Activated naive CD4-positive, alpha-beta T cell treated with Interleukin-2 at 50 U/mL for 16 hours (primary cell): ENCODE results near the gene MRPL48.
"Not testable (repeated sequence)": the region's sequence is repeated elsewhere in the genome, so short reads cannot be mapped to it uniquely, and the experiment has no call there.

ENCODE experiments used
- DNase-seq: peaks from one replicate; pipeline ENCODE4 v3.0.0-alpha.2; 2020

MRPL48 gene

DNA sequence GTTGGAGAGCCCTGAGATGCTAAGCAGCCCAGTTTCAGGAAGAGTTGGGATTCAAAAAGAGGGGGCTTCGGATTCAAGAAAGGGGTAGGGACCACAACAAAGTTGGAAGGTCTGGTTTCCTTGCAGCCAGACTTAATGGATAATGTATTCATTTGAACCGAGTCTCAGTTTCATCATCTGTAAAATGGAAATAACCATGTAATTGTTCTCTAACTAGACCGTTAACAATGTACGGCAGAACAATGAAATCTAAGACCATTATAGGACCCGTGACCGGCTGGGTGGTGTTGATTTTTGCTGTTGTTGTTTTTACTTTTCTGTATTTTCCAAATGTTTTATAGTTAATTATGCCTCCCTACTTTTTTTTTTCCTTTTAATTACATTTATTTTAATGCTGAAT is 6.4 kb upstream of the MRPL48 start:
- DNase-seq = no peak

- no peak for DNase-seq
Observed at GRCh38 chr11:73783483-73784020, 4.1 kb upstream of the MRPL48 start.

- no peak for DNase-seq
Observed at GRCh38 chr11:73784080-73784634, 3.5 kb upstream of the MRPL48 start.

- no peak for DNase-seq
Observed at GRCh38 chr11:73784734-73785133, 2.9 kb upstream of the MRPL48 start.

- not testable (repeated sequence) for DNase-seq
Observed at GRCh38 chr11:73785467-73785866, 2.2 kb upstream of the MRPL48 start.

DNA sequence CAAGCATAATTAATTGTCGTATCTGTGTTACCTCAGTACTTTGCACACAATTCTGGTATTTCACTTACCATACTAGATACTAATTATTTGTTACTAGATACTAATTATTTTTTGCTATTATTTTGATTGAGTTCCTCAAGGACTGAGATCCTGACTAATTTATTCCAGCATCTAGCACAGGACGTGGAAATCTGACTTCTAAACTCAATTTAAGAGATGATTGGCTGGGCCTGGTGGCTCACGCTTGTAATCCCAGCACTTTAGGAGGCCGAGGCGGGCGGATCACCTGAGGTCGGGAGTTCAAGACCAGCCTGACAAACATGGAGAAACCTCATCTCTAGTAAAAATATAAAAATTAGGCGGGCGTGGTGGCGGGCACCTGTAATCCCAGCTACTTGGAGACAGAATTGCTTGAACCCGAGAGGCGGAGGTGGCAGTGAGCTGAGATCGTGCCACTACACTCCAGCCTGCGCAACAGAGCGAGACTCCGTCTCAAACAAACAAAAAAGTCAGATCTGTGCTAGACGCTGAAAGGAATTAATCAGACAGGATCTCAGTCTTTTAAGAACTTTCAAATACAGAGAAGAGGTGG is 527 bp upstream of the MRPL48 start:
- DNase-seq = no peak

- DNase-seq = no peak
Observed at GRCh38 chr11:73789279-73789670, 1.6 kb downstream of the MRPL48 start.

- DNase-seq = no peak
Observed at GRCh38 chr11:73792584-73792983, 4.9 kb downstream of the MRPL48 start.

GRCh38 chr11:73795925-73796632 is 8.4 kb downstream of the MRPL48 start:
- DNase-seq = no peak

GRCh38 chr11:73797457-73797856 is 9.8 kb downstream of the MRPL48 start:
- no peak for DNase-seq

DNA sequence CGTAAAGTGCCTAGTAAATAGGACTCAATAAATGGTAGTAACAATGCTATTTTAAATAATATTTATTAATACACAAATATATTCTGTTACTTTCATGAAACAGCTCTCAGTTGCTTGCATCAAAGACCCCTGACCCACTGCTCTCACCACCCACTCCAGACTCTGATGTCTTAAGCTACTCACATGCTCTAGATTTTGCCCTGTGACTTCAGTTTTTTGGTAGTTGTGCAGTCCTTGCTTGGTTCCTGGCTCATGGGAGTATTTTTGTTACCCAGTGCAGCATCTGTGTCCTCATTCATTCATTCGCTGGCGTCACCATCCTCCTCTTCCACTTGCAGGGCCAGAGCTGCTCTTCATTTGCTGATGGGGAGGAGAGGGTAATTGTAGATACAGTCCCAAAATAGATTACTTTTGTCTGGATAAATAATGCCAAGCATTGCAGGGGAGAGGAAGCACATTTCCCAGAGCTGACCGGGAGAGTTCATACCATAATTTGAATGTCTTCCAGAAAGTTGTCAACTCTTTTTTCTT is 12.7 kb downstream of the MRPL48 start:
- no peak for DNase-seq

GRCh38 chr11:73801136-73801535 is 13.5 kb downstream of the MRPL48 start:
- no peak for DNase-seq

GRCh38 chr11:73804712-73805111 is 17.0 kb downstream of the MRPL48 start:
- DNase-seq = no peak

GRCh38 chr11:73808052-73808451 is 20.4 kb downstream of the MRPL48 start:
- DNase-seq = no peak

DNA sequence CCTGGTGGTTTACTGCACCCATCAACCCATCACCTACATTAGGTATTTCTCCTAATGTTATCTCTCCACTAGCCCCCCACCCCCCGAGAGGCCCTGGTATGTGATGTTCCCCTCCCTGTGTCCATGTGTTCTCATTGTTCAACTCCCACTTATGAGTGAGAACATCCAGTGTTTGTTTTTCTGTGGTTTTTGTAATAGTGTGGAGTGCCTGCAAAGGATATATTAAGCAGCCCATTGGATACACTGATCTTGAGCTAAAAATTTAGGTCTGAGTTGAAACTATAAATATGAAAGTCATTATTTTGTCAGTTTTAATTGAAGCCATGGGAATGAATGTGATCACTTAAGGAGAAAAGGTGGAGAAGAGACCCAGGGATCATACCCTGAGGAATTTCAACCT is 23.0 kb downstream of the MRPL48 start:
- DNase-seq = no peak

DNA sequence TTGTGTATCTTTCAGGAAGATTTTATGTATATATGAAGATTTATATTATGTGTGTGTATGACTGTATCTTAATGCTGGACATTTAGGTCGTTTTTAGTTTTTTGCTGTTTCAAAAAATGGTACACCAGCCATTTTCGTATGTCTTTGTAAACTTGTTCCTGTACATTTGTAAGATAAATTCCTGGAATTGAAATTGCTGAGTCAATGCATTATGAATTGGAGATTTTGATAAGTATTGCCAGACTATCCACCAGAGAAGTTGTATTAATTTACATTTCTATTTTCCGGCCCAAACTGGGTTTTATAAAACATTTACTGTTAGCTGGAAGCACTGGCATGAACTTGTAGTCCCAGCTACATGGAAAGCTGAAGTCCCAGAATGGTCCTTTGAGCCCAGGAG is 24.6 kb downstream of the MRPL48 start:
- DNase-seq = no peak

GRCh38 chr11:73814812-73815211 is 27.1 kb downstream of the MRPL48 start:
- no peak for DNase-seq

- no peak for DNase-seq
Observed at GRCh38 chr11:73818846-73819245, 31.2 kb downstream of the MRPL48 start.

DNA sequence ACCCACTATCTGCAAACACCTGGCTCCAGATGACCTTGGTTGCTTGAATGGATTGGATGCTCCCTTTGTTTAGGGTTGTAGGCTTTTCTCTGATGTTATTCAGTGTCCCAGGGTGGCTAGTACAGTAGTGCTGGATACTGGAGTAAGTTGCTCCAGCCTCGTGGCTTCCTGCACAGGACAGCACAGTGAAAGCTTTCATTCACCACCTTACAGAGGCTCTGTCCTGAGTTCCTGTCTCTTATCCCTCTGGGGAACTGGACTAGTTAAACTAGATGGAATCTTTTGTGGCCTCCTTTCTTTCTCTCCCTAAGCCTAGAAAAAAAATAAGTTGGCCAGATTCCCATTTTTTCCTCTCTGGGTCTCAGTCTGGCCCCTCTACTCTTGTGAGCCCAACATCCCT is 42.6 kb downstream of the MRPL48 start:
- DNase-seq = no peak

- no peak for DNase-seq
Observed at GRCh38 chr11:73833067-73833466, 45.4 kb downstream of the MRPL48 start.

- no peak for DNase-seq
Observed at GRCh38 chr11:73838443-73839122, 50.9 kb downstream of the MRPL48 start.

- DNase-seq = no peak
Observed at GRCh38 chr11:73839123-73839457, 51.4 kb downstream of the MRPL48 start.

DNA sequence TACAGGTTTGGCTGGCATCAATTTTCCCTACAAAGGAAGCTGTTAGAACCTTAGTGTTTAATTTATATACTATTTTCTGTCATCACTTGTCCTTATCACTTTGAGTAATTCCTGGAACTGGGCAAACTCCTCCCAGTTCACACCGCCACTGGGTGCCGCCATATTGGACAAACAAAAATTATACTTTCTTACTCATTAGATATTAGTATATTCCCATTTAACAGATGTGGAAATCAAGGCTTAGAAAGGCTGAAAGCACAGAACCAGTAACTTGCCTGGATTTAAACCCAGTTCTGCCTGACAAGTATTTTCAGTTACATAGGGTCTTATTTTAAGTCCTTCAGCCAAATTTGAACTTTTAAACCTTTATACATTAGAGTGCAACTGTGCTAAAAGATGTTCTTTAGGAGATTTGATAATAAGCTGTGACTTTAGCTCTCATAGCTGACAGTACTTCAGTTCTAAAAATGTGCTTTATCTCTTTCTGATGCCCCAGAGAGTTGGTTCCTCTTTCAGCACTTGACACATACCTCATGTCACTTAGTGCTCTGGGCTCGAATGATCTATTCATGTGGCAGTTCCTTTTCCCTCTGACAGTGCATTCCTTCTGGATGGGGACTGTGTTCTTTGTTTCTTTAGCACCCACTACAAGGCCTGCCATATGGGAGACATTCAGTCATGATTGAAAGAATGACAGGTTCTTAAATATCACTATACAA is 63.5 kb downstream of the MRPL48 start:
- DNase-seq = no peak
